Esophagus squamous epithelium (tissue), 4 donors: ENCODE data around the gene PRR11.

Experiments used
- CTCF ChIP-seq, 6 experiments: fragments of 450-650 bp in 4 of 6; fragments of 200-600 bp in 2 of 6; sonication (generic) in 2 of 6; IDR thresholded peaks; one replicate each; pipeline ENCODE4 v1.5.1; 2016 to 2019; ENCODE audit warnings: antibody characterized with exemption in 6 of 6, mild to moderate bottlenecking in 4 of 6, moderate library complexity in 4 of 6
- POLR2A ChIP-seq, 4 donors: fragments of 450-650 bp; IDR thresholded peaks; one replicate each; pipeline ENCODE4 v1.6.1; 2017; ENCODE audit warnings: antibody characterized with exemption in 4 of 4, mild to moderate bottlenecking in 4 of 4, moderate library complexity in 3 of 4

GRCh38 chr17:59202320-59202719 lies 46.8 kb downstream of the PRR11 start:
- TF ChIP-seq CTCF (IDR thresholded peaks at IDR 0.05) = no peak
- TF ChIP-seq POLR2A (IDR thresholded peaks at IDR 0.05) = no peak
